PC-3 (cell line): ENCODE measurements around the gene MARK4. TPM values are rescaled to one million over a fixed set of nuclear protein-coding genes. Genes with fewer than 3 reads are reported as not detected.

ENCODE experiments used
- ATAC-seq: fragments of 200-7000 bp; cut with Tn5 transposase; 2 replicates; pipeline ENCODE4 v1.9.1; 2020; ENCODE audit warnings: mild to moderate bottlenecking, moderate library complexity
- BruUV-seq: library from RNA; stranded (reverse); fragments of 400-500 nt; replicated peaks from 2 replicates; lab custom pipeline; 2021; lab: Mats Ljungman, UMichigan
- CTCF ChIA-PET: fragments of 300-600 bp; sonication (Branson Sonifier 250); formaldehyde crosslinking; loops from one replicate; lab custom pipeline; 2022; ENCODE audit warnings: antibody characterized with exemption; lab: Charles Lee
- POLR2A ChIA-PET: fragments of 300-600 bp; sonication (Branson Sonifier 250); formaldehyde crosslinking; loops from one replicate; lab custom pipeline; 2022; ENCODE audit warnings: antibody characterized with exemption; ENCODE audit not compliant: unreplicated experiment; lab: Charles Lee
- DNase-seq: peaks from one replicate; pipeline ENCODE4 v3.0.0-alpha.2; 2015
- H2AFZ ChIP-seq: fragments of 300-600 bp; sonication (generic); 2 replicates; pipeline ENCODE4 v1.6.0; 2016; ENCODE audit warnings: antibody characterized with exemption, low read length
- H3F3A ChIP-seq: fragments of 300-600 bp; sonication (generic); one replicate; pipeline ENCODE4 v1.6.0; 2017; ENCODE audit warnings: antibody characterized with exemption, low read length, control low read depth, mild to moderate bottlenecking; ENCODE audit not compliant: unreplicated experiment
- H3K27ac ChIP-seq: fragments of 300-600 bp; sonication (generic); 2 replicates; pipeline ENCODE4 v1.5.1; 2016; ENCODE audit warnings: mild to moderate bottlenecking, low read length
- H3K27me3 ChIP-seq: fragments of 300-600 bp; sonication (generic); 2 replicates; pipeline ENCODE4 v1.6.1; 2016; ENCODE audit warnings: low read length, mixed read lengths
- H3K36me3 ChIP-seq: fragments of 300-600 bp; sonication (generic); 2 replicates; pipeline ENCODE4 v1.6.1; 2016; ENCODE audit warnings: low read depth, mixed run types, low read length, mixed read lengths
- H3K4me1 ChIP-seq: fragments of 300-600 bp; sonication (generic); 2 replicates; pipeline ENCODE4 v1.5.1; 2016; ENCODE audit warnings: low read length; ENCODE audit not compliant: insufficient read depth
- H3K4me2 ChIP-seq: fragments of 300-600 bp; sonication (generic); 2 replicates; pipeline ENCODE4 v1.6.0; 2016; ENCODE audit warnings: low read length
- H3K4me3 ChIP-seq: fragments of 300-600 bp; sonication (generic); 2 replicates; pipeline ENCODE4 v1.5.1; 2016; ENCODE audit warnings: mild to moderate bottlenecking, low read length, mixed read lengths
- H3K79me2 ChIP-seq: fragments of 300-600 bp; sonication (generic); 2 replicates; pipeline ENCODE4 v1.6.1; 2017; ENCODE audit warnings: low read length, mixed read lengths
- H3K9ac ChIP-seq: fragments of 300-600 bp; sonication (generic); 2 replicates; pipeline ENCODE4 v1.6.0; 2016; ENCODE audit warnings: mild to moderate bottlenecking, low read length
- H3K9me2 ChIP-seq: fragments of 300-600 bp; sonication (generic); replicated peaks from 2 replicates; pipeline ENCODE4 v1.6.1; 2016; ENCODE audit warnings: mixed run types, low read length, mixed read lengths
- H3K9me3 ChIP-seq: fragments of 300-600 bp; sonication (generic); 2 replicates; pipeline ENCODE4 v1.6.1; 2016; ENCODE audit warnings: low read length, mixed read lengths
- H4K20me1 ChIP-seq: fragments of 300-600 bp; sonication (generic); 2 replicates; pipeline ENCODE4 v1.6.1; 2016; ENCODE audit warnings: low read length, mixed read lengths
- EZH2 ChIP-seq: fragments of 300-600 bp; sonication (generic); IDR thresholded peaks from one replicate; pipeline ENCODE4 v1.6.1; 2017; ENCODE audit warnings: antibody characterized with exemption, mild to moderate bottlenecking, low read length; ENCODE audit not compliant: unreplicated experiment
- EZH2phosphoT487 ChIP-seq: fragments of 300-600 bp; sonication (generic); IDR thresholded peaks from 2 replicates; pipeline ENCODE4 v1.6.1; 2018; ENCODE audit warnings: mild to moderate bottlenecking, antibody characterized with exemption, low read length, borderline replicate concordance
- intact Hi-C: fragments of 100-400 bp; cut with micrococcal nuclease; formaldehyde crosslinking; loops from 2 replicates; pipeline ENCODE4 v1.9.0; 2023
- total RNA-seq: library from RNA; depleted of rRNA; stranded (reverse); fragments of >200 nt; gene quantifications from 2 replicates; pipeline ENCODE4 v1.2.3, GENCODE V29; 2014
- TF ChIP-seq, protein P1 (sequence below): fragments of 300-600 bp; sonication (generic); conservative IDR thresholded peaks from 2 replicates; pipeline ENCODE4 v1.5.1; 2017; ENCODE audit warnings: antibody characterized with exemption, low read depth, mild to moderate bottlenecking, low read length

The MARK4 gene
- total RNA-seq, 1 experiment from 2014 or later = 12.1 TPM

GRCh38 chr19:45324349-45324907 lies 73.4 kb downstream of the MARK4 start:
- BruUV-seq = no TSS peak
- Histone ChIP-seq H3K9me2 (no peaks in the 10 kb centered on the region), H2AFZ (no peak overlapping the region), H4K20me1 (no peaks in the 10 kb centered on the region), H3K9me3 (no peaks in the 10 kb centered on the region), H3K4me3 (no peak overlapping the region), H3K9ac (no peak overlapping the region), H3F3A (no peaks in the 10 kb centered on the region), H3K4me1 (no peaks in the 10 kb centered on the region), H3K27ac (no peak overlapping the region), H3K4me2 (no peak overlapping the region), H3K36me3 (no peaks in the 10 kb centered on the region), H3K27me3 (no peaks in the 10 kb centered on the region), H3K79me2 (no peaks in the 10 kb centered on the region)
- ChIA-PET POLR2A (no interaction called here), CTCF (no interaction called here)
- no peak for ATAC-seq
- TF ChIP-seq EZH2phosphoT487 (no peak), EZH2 (no peak)
- TF ChIP-seq, protein P1, sequence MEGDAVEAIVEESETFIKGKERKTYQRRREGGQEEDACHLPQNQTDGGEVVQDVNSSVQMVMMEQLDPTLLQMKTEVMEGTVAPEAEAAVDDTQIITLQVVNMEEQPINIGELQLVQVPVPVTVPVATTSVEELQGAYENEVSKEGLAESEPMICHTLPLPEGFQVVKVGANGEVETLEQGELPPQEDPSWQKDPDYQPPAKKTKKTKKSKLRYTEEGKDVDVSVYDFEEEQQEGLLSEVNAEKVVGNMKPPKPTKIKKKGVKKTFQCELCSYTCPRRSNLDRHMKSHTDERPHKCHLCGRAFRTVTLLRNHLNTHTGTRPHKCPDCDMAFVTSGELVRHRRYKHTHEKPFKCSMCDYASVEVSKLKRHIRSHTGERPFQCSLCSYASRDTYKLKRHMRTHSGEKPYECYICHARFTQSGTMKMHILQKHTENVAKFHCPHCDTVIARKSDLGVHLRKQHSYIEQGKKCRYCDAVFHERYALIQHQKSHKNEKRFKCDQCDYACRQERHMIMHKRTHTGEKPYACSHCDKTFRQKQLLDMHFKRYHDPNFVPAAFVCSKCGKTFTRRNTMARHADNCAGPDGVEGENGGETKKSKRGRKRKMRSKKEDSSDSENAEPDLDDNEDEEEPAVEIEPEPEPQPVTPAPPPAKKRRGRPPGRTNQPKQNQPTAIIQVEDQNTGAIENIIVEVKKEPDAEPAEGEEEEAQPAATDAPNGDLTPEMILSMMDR = no peak
- no peak for DNase-seq
- intact Hi-C loops = no loop called here

DNA sequence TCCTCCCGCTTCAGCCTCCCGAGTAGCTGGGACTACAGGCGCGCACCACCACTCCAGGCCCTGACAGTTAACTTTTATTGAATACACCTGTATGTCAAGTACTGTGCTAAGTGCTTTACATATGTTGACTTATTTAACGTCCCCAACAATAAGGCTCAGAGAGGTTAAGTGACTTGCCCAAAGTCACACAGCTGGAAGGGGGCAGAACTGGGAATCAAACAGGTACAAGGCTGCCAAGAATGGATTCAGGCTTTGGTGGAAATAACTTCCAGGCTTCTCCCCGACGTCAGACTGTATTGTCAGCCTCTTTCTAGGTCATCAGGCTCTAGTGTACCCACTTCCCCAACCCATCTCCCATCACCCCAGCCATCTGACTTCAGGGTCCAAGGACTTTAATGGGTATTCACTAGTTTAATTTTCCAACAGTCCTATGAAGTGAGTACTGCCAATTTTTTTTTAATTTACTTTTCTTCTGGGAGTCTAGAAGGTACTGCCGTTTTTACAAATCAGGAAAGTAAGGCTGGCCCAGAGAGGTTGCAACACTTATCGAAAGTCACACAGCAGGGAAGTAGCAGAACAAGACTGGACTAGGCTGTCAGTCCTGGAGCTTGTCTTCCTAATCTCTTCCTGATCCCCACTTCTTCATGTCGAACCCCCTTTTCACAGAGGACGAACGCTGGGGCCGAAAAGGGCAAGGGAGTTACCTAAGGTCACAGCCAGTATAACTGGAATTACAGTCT lies 76.5 kb downstream of the MARK4 start:
- intact Hi-C loops = no loop called here
- H2AFZ ChIP-seq = no peak overlapping the region
- ATAC-seq (no peak), DNase-seq (no peak)
- H3K9ac ChIP-seq = no peak overlapping the region
- no peaks in the 10 kb centered on the region for H3K9me2 ChIP-seq
- ChIA-PET CTCF (interaction anchor here (0.7 kb wide), 1 partner anchor 1088 kb away, joined by 4 read pairs; no protein-coding TSS in a partner anchor), POLR2A (no interaction called here)
- no peaks in the 10 kb centered on the region for H3K27me3 ChIP-seq
- no peak overlapping the region for H3K4me3 ChIP-seq
- H3K9me3 ChIP-seq = no peaks in the 10 kb centered on the region
- H3K79me2 ChIP-seq = no peaks in the 10 kb centered on the region
- no peaks in the 10 kb centered on the region for H3K4me1 ChIP-seq
- no peak overlapping the region for H3K27ac ChIP-seq
- BruUV-seq = no TSS peak
- H3F3A ChIP-seq = no peaks in the 10 kb centered on the region
- no peak overlapping the region for H3K4me2 ChIP-seq
- TF ChIP-seq, protein P1 = no peak
- TF ChIP-seq EZH2 = no peak
- TF ChIP-seq EZH2phosphoT487 = no peak
- H3K36me3 ChIP-seq = no peaks in the 10 kb centered on the region
- H4K20me1 ChIP-seq = no peaks in the 10 kb centered on the region

GRCh38 chr19:45331411-45331810 lies 80.3 kb downstream of the MARK4 start:
- TF ChIP-seq EZH2phosphoT487 (no peak), EZH2 (no peak)
- TF ChIP-seq, protein P1 = no peak
- no peak for DNase-seq
- no peak overlapping the region for H2AFZ ChIP-seq
- POLR2A ChIA-PET = no interaction called here
- H3F3A ChIP-seq = no peaks in the 10 kb centered on the region
- no peaks in the 10 kb centered on the region for H3K27me3 ChIP-seq
- H3K4me1 ChIP-seq = no peaks in the 10 kb centered on the region
- CTCF ChIA-PET = no interaction called here
- H3K4me3 ChIP-seq = no peak overlapping the region
- no peaks in the 10 kb centered on the region for H3K9me2 ChIP-seq
- H3K27ac ChIP-seq = no peak overlapping the region
- H3K9me3 ChIP-seq = no peaks in the 10 kb centered on the region
- no TSS peak for BruUV-seq
- intact Hi-C loops = loop anchor here (10.0 kb wide), 1 partner anchor 237 kb away; the partner anchor contains the start of gene PPP1R37
- no peaks in the 10 kb centered on the region for H3K36me3 ChIP-seq
- ATAC-seq = no peak
- H3K4me2 ChIP-seq = no peak overlapping the region
- no peak overlapping the region for H3K9ac ChIP-seq
- H3K79me2 ChIP-seq = no peaks in the 10 kb centered on the region
- H4K20me1 ChIP-seq = no peaks in the 10 kb centered on the region
